ENCODE measurements around the gene POU2F3.

Gene POU2F3

GRCh38 chr11:120296554-120296953, 56.6 kb downstream of the POU2F3 start:
- no peaks in the 10 kb centered on the region for H3K9me3 ChIP-seq (replicated peaks; ENCODE audit: insufficient read depth, low read length)
- H3K4me3 ChIP-seq (ENCODE audit: low read length), result no peak overlapping the region
- H3K9ac ChIP-seq (ENCODE audit: low read length), result no peak overlapping the region
- no peaks in the 10 kb centered on the region for H3F3A ChIP-seq (ENCODE audit: insufficient read depth, low read length)
- H3K4me1 ChIP-seq (ENCODE audit: low read length), result no peaks in the 10 kb centered on the region
- no peaks in the 10 kb centered on the region for H3K36me3 ChIP-seq (replicated peaks; ENCODE audit: insufficient read depth, low read length)
- no peaks in the 10 kb centered on the region; the same call in 1 of the 2 replicates for H4K20me1 ChIP-seq (ENCODE audit: insufficient read depth, low read length)
- H3K4me2 ChIP-seq (ENCODE audit: low read depth, low read length), result no peak overlapping the region
- no peak for DNase-seq
- H3K9me2 ChIP-seq (replicated peaks; ENCODE audit: insufficient read depth, low read length), result no peaks in the 10 kb centered on the region
- H3K79me2 ChIP-seq (ENCODE audit: low read length), result no peaks in the 10 kb centered on the region
- H3K27me3 ChIP-seq (replicated peaks; ENCODE audit: insufficient read depth, low read length), result no peaks in the 10 kb centered on the region
- no peak overlapping the region for H2AFZ ChIP-seq (ENCODE audit: low read length)
- TF ChIP-seq EZH2phosphoT487 (IDR thresholded peaks at IDR 0.05; ENCODE audit: low read length) (no peak), CTCF (IDR thresholded peaks at IDR 0.05; ENCODE audit: low read length) (no peak), EZH2 (optimal IDR thresholded peaks at IDR 0.05; ENCODE audit: low read depth, low read length) (no peak)
- H3K27ac ChIP-seq (ENCODE audit: low read length), result no peak overlapping the region

- DNase-seq, result no peak
These were observed 58.5 kb downstream of the POU2F3 start for GRCh38 chr11:120298461-120298860.

GRCh38 chr11:120302001-120302805, 62.3 kb downstream of the POU2F3 start:
- Histone ChIP-seq H3K4me2 (ENCODE audit: low read depth, low read length) (no peak overlapping the region), H3K9me2 (replicated peaks; ENCODE audit: insufficient read depth, low read length) (no peaks in the 10 kb centered on the region), H3K27me3 (replicated peaks; ENCODE audit: insufficient read depth, low read length) (no peaks in the 10 kb centered on the region), H3F3A (ENCODE audit: insufficient read depth, low read length) (no peaks in the 10 kb centered on the region), H3K79me2 (ENCODE audit: low read length) (no peaks in the 10 kb centered on the region), H3K27ac (ENCODE audit: low read length) (no peak overlapping the region), H3K9ac (ENCODE audit: low read length) (no peak overlapping the region), H2AFZ (ENCODE audit: low read length) (no peak overlapping the region), H3K36me3 (replicated peaks; ENCODE audit: insufficient read depth, low read length) (no peaks in the 10 kb centered on the region), H3K4me3 (ENCODE audit: low read length) (no peak overlapping the region), H3K4me1 (ENCODE audit: low read length) (peaks cover 4% of the 10 kb centered on the region; the same call in 1 of the 2 replicates), H4K20me1 (ENCODE audit: insufficient read depth, low read length) (no peaks in the 10 kb centered on the region; the same call in 1 of the 2 replicates), H3K9me3 (replicated peaks; ENCODE audit: insufficient read depth, low read length) (no peaks in the 10 kb centered on the region)
- no peak for DNase-seq
- TF ChIP-seq CTCF (IDR thresholded peaks at IDR 0.05; ENCODE audit: low read length), result no peak
- TF ChIP-seq EZH2phosphoT487 (IDR thresholded peaks at IDR 0.05; ENCODE audit: low read length), result no peak
- TF ChIP-seq EZH2 (optimal IDR thresholded peaks at IDR 0.05; ENCODE audit: low read depth, low read length), result no peak

More at GRCh38 chr11:120298461-120298860, 58.5 kb downstream of the POU2F3 start:
- H3K4me3 ChIP-seq (ENCODE audit: low read length), result no peak overlapping the region
- no peaks in the 10 kb centered on the region for H3K9me2 ChIP-seq (replicated peaks; ENCODE audit: insufficient read depth, low read length)
- no peaks in the 10 kb centered on the region; the same call in 1 of the 2 replicates for H4K20me1 ChIP-seq (ENCODE audit: insufficient read depth, low read length)
- no peaks in the 10 kb centered on the region for H3K9me3 ChIP-seq (replicated peaks; ENCODE audit: insufficient read depth, low read length)
- H3K4me2 ChIP-seq (ENCODE audit: low read depth, low read length), result no peak overlapping the region
- no peaks in the 10 kb centered on the region for H3K27me3 ChIP-seq (replicated peaks; ENCODE audit: insufficient read depth, low read length)
- no peaks in the 10 kb centered on the region for H3K79me2 ChIP-seq (ENCODE audit: low read length)
- H3K36me3 ChIP-seq (replicated peaks; ENCODE audit: insufficient read depth, low read length), result no peaks in the 10 kb centered on the region
- TF ChIP-seq CTCF (IDR thresholded peaks at IDR 0.05; ENCODE audit: low read length), result no peak
- TF ChIP-seq EZH2phosphoT487 (IDR thresholded peaks at IDR 0.05; ENCODE audit: low read length), result no peak
- no peak for TF ChIP-seq EZH2 (optimal IDR thresholded peaks at IDR 0.05; ENCODE audit: low read depth, low read length)
- H3K9ac ChIP-seq (ENCODE audit: low read length), result no peak overlapping the region
- no peaks in the 10 kb centered on the region for H3F3A ChIP-seq (ENCODE audit: insufficient read depth, low read length)
- no peaks in the 10 kb centered on the region for H3K4me1 ChIP-seq (ENCODE audit: low read length)
- H2AFZ ChIP-seq (ENCODE audit: low read length), result no peak overlapping the region
- H3K27ac ChIP-seq (ENCODE audit: low read length), result no peak overlapping the region
